ENCODE results near the gene SLC34A3. TPM values are rescaled to one million over a fixed set of nuclear protein-coding genes. Genes with fewer than 3 reads are reported as not detected.

The SLC34A3 gene
- total and polyA plus RNA-seq, 2 donors (not counting 3 experiments of a cell fraction or from before 2014, with no cell fraction given) = not detected

DNA sequence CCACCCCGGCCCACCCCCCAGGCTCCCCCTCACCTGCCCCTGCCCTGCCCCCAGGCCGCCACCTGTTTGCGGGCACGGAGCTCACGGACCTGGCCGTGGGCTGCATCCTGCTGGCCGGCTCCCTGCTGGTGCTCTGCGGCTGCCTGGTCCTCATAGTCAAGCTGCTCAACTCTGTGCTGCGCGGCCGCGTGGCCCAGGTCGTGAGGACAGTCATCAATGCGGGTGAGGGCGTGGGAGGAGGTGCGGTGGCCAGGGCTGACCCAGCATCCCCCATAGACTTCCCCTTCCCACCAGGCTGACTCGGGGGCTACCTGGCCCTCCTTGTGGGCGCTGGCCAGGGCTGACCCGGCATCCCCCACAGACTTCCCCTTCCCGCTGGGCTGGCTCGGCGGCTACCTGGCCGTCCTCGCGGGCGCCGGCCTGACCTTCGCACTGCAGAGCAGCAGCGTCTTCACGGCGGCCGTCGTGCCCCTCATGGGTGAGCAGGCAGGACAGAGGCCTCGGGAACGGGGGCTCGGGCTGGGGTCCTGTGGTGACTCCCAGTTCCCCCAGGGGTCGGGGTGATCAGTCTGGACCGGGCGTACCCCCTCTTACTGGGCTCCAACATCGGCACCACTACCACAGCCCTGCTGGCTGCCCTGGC is 3.5 kb downstream of the SLC34A3 start:
- TF ChIP-seq GATA2 (IDR thresholded peaks at IDR 0.05; ENCODE audit: insufficient read depth, insufficient read length, low read depth, low read length) (no peak), JUN (IDR thresholded peaks at IDR 0.05; ENCODE audit: borderline replicate concordance, insufficient read depth, insufficient read length, low read depth) (no peak), EZH2 (IDR thresholded peaks at IDR 0.05; ENCODE audit: borderline replicate concordance, low read depth, low read length, severe bottlenecking) (no peak), MYC (IDR thresholded peaks at IDR 0.05; ENCODE audit: low read depth, low read length) (no peak), POLR2A (IDR thresholded peaks at IDR 0.05; ENCODE audit: low read depth, low read length) (no peak)
- TF ChIP-seq, protein P1, sequence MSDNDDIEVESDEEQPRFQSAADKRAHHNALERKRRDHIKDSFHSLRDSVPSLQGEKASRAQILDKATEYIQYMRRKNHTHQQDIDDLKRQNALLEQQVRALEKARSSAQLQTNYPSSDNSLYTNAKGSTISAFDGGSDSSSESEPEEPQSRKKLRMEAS (IDR thresholded peaks at IDR 0.05; ENCODE audit: insufficient read depth, insufficient read length) = no peak
- TF ChIP-seq, protein P2, sequence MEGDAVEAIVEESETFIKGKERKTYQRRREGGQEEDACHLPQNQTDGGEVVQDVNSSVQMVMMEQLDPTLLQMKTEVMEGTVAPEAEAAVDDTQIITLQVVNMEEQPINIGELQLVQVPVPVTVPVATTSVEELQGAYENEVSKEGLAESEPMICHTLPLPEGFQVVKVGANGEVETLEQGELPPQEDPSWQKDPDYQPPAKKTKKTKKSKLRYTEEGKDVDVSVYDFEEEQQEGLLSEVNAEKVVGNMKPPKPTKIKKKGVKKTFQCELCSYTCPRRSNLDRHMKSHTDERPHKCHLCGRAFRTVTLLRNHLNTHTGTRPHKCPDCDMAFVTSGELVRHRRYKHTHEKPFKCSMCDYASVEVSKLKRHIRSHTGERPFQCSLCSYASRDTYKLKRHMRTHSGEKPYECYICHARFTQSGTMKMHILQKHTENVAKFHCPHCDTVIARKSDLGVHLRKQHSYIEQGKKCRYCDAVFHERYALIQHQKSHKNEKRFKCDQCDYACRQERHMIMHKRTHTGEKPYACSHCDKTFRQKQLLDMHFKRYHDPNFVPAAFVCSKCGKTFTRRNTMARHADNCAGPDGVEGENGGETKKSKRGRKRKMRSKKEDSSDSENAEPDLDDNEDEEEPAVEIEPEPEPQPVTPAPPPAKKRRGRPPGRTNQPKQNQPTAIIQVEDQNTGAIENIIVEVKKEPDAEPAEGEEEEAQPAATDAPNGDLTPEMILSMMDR (IDR thresholded peaks at IDR 0.05; ENCODE audit: extremely low read depth in 1 of 2, insufficient read depth in 1 of 2, low read depth in 1 of 2, low read length in 2 of 2) = no peak
- no peak overlapping the region for H3K4me3 ChIP-seq (replicated peaks in 1 of 3; ENCODE audit: insufficient read depth in 1 of 3, low read depth in 1 of 3, low read length in 3 of 3)
- no TSS peak for BruUV-seq (replicated peaks)
- H3K79me2 ChIP-seq (ENCODE audit: control insufficient read depth, insufficient read depth, low read length) = peaks cover 4% of the 10 kb centered on the region
- no peak overlapping the region for H3K27ac ChIP-seq (ENCODE audit: insufficient read depth, low read depth, low read length)
- H3K9ac ChIP-seq (replicated peaks; ENCODE audit: extremely low read depth, insufficient read depth, low read length) = no peak overlapping the region
- H3K27me3 ChIP-seq (ENCODE audit: control insufficient read depth in 2 of 2, insufficient read depth in 2 of 2, low read length in 2 of 2) = no peaks in the 10 kb centered on the region
- no peak for DNase-seq (ENCODE audit: low read depth, low spot score)
- H3K4me2 ChIP-seq (ENCODE audit: insufficient read depth, low read length) = no peak overlapping the region
- H3K36me3 ChIP-seq (ENCODE audit: control insufficient read depth in 2 of 2, extremely low read depth in 1 of 2, insufficient read depth in 2 of 2, low read length in 2 of 2) = no peaks in the 10 kb centered on the region
- H4K20me1 ChIP-seq (replicated peaks; ENCODE audit: control insufficient read depth, extremely low read depth, insufficient read depth, low read length) = no peaks in the 10 kb centered on the region
- no peaks in the 10 kb centered on the region for H3K9me3 ChIP-seq (replicated peaks; ENCODE audit: control insufficient read depth, insufficient read depth, low read length)
- no peaks in the 10 kb centered on the region for H3K4me1 ChIP-seq (ENCODE audit: control insufficient read depth, extremely low read depth, insufficient read depth, low read length)
- no peak overlapping the region for H2AFZ ChIP-seq (ENCODE audit: low read depth, low read length)
- dilution Hi-C loops (cut with MboI; ENCODE audit: extremely low pct_ligation_motif_present, low sequenced_read_pairs) = no loop called here
- intact Hi-C loops (cut with micrococcal nuclease) = no loop called here
- FAIRE-seq = no peak
- ChIA-PET POLR2A (no interaction called here), CTCF (interaction anchor here (0.9 to 1.3 kb wide), 5 partner anchors 11 to 205 kb away, joined by 3 to 9 read pairs (median 4); partner anchors contain the start of gene NPDC1)
- H3K9me1 ChIP-seq (replicated peaks; ENCODE audit: control insufficient read depth, extremely low read depth, insufficient read depth, low read length) = no peaks in the 10 kb centered on the region
